GM21717 (cell line): ENCODE results near the gene CPEB4.

Experiments
- ATAC-seq: cut with Tn5 transposase; IDR thresholded peaks from one replicate; pipeline ENCODE4 v1.9.1; 2021; ENCODE audit warnings: mild to moderate bottlenecking, moderate library complexity; ENCODE audit not compliant: unreplicated experiment

Gene CPEB4

DNA sequence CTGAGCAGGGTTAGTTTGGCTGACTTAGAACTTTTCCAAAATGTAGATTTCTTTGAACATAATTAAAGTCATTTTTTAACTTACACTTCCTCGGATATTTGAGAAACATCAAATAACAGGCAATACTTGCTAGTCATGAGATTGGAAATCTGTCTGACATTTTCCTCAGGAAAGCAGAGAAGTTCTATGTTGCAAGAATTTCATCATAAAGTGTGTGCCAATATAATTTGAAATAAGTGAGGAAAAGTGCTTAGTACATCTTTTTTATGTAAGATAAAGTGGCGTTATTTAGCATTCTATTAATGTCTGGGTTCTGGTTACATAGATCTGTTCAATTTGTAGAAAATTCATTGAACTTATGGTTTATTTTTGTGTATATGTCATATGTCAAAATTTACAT, 52.1 kb downstream of the CPEB4 start:
- no peak for ATAC-seq

DNA sequence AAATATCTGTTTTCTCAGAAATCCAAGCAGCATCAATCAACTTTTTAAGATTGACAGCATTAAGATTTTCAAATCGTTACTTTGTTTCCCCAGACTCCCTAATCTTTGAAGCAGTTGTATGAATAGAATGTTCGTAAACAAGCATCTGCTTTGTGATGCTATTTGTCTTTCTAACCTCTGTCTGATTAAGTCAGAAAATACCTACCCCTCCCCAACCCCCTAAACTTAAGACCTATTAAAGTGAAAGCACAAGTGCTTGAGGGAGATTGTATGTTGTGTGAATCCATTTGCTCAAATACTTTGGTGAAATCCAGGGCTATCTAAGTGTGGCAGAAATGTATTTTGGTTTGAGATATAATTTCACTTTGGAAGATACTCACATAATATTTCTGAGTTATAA, 53.0 kb downstream of the CPEB4 start:
- ATAC-seq: no peak

DNA sequence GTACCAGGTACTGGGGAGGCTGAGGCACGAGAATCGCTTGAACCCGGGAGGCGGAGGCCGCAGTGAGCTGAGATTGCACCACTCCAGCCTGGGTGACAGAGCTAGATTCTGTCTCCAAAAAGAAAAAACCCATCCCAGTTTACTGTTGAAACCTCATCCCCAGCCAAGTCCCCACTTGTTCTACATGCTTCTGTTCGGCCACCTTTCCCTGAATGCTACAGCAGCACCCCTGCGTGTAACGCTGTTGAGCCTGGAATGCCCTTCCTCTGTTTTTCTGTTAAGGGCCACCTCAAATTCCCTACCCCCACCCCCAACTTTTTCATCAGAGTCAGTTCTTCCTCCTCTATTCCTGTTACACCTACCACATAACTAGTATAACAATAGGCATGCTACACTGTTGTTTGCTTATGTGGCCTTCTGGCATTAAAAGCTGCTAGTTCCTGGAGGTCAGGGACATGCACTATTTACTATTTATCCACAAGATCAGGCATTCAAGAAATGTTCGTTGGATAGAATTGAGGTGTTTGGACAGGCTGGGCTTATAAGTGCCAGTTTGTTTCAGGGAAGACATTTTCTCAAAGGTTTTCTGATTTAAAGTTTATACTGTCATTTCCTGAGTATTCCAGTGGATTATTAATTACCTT, 53.7 kb downstream of the CPEB4 start:
- no peak for ATAC-seq

DNA sequence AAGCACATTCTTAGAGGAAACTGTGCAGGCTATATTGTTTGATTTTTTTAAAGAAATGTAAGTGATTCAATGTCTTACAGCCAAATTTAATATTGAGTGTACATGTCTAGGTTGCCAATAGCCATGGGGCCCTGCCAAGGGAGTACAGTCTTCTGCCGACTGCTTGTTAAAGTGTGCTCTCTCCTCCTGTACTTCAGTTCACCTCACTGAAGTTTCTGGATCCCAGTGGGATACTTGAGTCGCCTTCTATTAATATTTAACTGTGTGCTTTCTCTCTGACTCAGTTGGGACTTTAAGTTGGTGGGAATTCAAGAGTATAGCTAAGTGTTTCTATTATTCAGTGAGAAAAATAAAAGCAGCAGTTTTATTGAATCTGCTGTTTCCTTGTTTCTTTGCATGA, 56.4 kb downstream of the CPEB4 start:
- ATAC-seq: no peak

DNA sequence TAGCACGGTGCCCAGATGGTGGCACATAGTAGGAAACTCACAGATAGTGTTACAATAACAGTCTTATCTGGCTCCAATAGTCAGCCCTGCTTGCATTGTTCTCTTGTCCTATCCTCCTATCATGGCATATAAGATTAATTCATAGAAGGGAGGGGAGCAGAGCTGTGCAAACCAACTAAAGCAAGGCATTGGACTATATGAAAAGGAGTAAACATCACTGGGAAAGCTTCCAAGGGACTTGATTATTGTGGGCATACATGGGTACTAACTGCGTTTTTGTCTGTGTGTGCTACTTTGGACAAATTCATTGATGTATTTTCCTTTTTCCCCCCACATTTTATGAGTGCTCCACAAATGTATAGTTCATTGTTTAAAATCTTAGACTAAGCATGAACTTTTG, 57.0 kb downstream of the CPEB4 start:
- no peak for ATAC-seq

DNA sequence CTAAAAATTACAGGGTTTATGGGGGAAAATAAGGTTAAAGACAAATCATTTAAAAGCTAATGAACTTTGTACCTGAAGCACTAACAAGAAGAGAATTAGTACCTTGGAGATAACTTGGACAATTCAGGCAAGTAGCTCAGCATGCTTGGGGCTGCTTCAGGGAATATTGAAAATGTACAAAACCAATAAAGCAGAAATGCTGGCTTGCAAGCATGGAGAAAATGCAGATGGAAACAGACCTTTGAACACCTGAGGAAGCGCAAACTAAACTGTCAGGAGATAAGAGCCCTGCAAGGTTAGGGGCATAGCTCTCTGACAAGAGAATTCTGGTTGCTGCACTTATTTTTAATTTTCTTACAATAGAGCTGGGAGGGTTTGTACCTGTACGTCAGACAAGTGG, 58.2 kb downstream of the CPEB4 start:
- no peak for ATAC-seq

DNA sequence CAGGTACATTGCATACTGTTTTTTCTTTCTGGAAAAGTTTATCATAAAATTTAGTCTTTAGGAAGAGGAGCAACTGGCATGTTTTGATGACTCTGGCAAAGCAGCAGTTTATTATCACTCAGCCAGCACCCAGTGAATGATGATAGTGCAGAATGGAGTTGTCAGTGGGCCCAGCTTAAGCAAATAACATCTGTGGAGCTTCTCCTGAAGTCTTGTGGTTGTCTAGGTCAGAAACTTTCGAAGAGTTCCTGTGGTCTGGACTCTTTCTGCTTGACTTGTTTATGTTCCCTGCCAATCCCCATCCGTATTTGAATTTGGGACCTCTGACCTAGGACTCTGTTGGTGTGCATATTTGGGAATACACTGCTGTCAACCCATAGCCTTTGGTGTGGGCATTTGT, 62.7 kb downstream of the CPEB4 start:
- ATAC-seq: no peak

DNA sequence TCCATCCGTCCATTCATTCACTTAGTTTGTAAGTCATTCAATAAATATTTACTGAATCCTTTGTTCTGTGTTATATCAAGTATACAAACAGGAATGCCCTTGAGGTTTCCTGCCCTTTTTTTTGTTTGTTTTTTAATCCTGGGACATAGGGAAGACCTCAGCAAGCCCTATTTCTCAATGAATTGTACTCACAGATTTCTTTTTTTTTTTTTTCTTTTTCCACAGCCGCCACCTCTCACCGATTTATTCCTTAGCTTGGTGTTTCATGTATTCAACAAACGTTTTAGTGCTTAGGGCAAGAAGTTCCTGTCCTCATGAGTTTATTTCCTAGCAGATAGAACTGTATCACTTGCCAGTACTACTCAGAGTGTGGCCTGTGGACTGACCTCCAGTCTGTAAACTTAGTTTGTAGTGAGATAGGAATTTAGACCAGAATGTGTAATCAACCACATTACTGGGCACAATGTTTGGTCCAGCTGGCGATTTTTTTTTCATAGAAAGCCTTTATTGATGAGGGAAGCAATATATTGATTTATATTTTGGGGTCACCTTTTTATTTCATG, 65.5 kb downstream of the CPEB4 start:
- ATAC-seq: no peak

DNA sequence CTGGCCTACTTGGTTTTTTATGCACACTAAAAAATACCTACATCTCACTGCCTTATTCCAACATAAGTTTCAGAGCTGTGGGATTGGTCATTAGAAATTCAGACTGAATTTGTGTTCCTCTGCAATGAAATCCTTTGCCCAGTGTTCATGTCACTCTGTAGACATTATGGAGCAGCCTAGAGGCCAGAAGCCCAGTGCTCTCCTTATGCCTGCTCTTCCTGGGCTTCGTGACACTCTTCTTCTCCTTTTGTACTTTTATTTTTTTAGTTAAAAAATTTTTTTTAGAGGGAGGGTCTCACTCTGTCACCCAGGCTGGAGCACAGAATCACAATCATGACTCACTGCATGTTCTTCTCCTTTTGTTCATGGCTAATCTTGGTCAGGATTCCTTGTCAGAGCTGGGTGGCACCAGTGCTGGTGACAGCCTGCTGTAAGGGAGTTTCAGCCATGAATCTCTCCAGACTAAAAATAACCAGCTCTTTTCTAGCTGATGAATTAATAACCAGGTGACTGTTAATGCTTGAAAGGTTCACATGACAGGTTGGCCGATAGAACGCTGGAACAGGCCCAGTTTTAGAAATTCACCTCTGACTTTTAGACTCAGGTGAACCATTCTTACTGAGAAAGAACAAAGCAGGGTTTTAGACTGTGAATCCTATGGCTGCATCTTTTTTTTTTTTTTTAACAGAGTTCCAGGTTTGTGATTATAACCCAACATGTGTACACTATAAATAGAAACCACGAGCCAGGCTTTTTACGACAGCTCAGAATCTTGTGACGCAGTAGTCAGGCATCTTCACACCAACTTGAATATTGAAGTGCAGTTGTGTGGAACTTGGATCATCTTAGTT, 66.7 kb downstream of the CPEB4 start:
- ATAC-seq: no peak

DNA sequence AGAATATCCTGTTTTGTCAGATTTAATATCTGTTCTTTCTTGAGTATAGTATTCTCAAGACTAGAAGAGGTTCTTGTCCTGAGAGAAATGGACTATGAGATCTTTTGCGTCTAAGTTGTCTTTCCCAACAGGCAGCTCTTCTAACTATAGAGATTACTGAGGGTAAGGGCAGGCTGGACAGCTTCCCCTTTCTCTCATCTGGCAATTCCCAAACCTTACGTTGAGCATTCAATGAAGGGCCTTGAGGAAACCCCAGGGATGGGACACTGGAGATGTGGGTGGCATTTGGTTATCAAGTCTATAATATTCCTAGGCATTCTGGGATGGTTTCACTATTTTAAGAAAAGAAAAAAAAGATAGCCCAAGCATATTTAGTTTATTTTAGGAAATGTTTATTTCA, 72.8 kb downstream of the CPEB4 start:
- ATAC-seq: no peak

DNA sequence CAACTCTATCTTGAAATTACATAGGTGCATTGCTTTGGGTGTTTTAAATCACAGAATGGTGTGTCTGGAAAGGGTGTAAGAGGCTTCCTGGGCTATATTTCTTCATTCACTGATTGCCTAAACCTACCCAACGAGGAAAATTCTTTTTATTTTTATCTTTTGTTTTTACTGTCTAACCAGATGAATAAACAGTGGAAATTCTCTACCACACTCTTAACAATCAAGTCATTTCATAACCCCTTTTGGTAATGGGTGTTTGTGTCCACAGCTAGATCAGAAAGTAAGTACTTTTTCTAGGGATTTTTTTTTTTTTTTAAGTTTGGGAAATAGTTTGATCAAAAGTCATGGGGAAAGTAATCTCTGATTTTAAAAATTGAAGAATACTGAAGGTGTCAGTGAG, 73.3 kb downstream of the CPEB4 start:
- ATAC-seq: no peak

DNA sequence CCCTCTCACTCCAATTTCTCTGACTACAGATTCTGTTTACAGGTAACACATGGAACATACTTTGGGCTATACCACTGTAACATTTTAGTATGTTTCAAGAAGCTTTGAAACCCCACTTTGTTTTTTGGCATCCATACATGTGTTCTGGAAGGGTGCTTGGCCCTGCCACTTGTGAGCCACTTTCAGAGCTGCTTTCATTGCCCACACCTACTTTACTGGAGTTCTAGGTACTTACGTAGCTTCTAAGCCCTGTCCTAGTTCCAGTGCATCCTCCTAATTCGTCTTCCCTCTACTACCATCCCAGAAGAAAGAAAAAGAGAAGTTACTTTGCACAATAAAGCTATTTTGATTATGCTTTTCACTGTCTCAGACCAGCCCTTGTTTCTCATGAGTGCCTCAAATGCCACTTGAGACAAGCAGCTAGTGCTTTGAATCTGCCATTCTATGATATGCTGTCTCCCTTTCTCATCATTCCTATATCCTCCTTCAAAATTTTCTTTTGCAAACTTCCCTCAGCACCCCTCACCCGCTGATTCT, 74.4 kb downstream of the CPEB4 start:
- ATAC-seq: no peak

DNA sequence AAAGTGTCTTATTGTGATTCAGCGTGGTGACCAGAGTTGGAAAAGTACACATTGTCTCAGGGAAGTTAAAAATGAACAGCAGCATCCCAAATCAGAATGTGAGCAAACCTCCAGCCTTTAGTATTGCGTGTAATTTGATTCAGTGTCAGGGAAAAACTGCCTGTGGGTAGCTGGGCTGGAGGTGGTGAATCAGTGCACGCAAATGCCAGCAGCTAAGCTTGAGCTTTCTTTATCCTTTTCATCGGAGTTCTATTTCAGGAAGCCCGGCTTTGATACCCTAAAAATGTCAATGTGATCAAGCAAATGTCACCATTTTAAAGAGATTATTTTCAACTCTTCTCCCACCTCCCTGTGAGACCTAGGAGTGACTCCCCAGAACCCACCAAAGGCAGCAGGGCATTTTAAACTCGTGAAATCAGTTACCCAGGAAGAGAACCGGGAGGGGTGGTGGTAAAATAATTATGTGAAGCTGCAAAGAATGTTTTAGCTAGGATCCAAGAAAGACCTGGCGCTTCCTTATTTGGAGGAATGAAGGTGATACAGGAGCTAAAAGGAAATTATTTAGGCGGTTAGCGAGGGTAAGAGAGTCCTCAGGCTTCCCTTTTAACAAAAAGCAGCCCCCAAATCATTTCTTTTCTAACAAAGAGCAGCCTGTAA, 75.2 kb downstream of the CPEB4 start:
- no peak for ATAC-seq

DNA sequence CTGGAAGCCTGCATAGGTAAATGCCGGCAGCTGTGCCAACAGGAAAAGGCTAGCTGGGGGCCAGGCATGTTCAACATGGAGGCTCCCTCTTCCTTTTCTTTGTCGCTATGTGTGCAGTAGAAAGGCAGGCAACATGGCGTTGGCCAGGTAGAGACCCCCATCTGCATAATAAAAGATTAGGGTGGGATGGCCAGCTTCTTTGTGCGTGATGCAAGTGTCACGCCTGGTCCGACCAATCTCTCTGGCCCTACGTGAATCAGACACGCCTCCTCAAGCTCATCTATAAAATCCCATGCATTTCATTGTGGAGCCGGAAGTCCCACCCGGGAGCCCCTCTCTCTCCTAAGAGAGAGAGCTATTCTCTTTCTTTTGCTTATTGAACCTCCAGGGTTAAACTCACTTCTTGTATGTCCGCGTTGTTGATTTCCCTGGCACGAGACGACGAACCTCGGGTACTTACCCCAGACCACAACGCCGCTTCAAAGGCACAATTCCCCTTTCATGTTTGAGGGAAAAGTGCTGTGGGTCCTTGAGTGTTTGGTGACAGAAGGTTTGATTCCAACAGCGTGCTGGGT, 75.8 kb downstream of the CPEB4 start:
- no peak for ATAC-seq

DNA sequence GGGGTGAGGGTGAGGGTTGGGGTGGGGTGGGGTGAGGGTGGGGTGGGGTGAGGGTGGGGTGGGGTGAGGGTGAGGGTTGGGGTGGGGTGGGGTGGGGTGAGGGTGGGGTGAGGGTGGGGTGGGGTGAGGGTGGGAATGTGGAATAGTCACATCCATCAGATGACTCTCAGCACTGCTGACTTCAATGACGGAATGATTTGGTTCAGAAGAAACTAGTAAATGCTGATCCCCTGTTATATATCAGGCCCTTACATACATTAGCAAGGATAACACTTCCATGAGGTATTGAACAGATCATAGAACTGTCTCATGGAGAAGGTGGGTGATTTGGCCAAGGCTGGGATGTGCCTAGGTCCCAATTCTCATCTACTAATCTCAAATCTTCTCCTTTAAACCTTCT, 76.4 kb downstream of the CPEB4 start:
- no peak for ATAC-seq

DNA sequence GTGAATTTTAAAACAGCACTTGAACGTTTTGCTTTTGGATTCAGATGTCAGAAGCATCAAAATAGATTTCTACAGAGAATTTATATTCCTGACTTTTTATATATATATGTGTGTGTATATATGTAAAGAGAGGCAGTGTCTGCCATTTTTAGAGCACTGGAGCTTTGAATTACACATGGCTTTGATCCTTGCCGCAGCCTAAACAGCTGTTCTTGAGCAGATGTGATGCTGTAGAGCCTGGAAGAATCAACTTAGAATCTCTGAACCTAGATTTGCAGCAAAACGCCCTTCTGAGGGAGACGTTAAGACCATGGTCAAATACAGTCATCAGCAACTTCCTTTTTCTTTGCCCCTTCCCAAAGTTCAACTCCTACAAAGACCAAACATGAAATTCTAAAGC, 79.1 kb downstream of the CPEB4 start:
- no peak for ATAC-seq

DNA sequence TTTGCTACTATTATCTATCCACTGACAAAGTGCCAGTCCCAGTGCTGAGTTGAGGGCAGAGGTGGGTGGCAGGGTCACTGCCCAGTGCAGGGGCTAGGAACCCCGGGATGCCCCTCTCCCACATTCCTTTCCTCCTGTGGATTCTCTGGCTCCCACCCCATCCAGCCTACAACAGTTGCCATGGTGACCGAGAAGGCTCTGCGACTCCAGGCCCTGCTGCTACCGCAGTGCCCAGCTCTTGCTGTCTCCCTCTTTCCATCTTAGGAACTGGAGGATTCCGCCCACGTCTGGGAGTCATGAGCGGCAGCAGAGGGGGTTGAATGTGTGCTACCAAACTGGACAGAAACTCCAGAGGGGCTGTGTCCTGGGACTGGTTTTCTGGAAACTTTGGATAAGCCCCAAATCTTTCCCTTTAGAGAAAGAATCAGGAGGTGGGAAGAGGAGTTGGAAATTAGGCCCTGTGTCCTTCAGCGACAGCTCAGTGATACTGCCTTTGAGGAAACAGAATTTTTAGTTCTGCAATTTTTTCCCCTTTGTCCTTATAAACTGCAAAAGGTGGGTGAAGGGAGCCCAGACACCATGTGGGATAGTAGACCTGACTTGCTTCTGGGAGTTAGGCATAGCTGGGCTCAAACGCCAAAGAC, 80.1 kb downstream of the CPEB4 start:
- no peak for ATAC-seq

DNA sequence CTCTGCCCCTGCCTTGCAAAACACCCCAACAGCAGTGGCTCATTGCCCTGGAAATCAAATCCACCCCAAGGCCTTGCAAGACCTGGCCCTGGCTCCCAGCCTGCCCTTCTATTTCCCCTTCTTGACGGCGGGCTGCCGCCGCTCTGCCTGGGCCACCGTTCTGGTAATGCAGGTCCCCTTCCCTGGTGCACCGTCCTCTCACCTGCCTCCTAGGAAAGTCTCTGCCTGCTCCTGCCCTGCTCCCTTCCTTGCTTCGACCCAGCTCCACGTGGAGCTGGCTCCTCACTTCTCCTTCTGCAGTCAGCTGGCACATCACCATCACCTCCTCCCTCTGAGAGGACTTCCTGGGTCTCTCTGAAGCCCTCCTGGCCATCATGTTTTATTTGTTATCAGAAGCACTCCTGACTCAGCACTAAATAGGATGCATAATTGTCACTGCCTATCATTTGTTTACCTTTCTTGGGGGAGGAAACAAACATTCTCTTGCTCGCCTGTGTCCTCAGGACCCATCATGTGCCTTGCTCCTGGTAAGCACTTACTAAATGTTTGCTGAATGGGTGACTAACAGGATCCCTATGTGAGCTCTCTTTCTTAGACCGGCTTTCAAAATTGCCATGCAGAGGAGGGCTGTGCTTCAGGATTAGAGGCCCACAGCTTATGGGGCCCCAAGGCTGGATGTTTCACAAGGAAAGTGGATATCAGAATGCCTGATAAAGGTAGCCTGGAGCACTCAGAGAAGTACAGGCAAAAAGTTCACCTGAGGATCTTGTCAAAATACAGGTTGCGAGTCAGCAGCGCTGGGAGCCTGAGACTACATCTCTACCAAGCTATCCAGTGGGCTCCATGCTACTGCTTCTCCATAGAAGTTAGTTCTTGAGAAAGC, 81.3 kb downstream of the CPEB4 start:
- no peak for ATAC-seq

DNA sequence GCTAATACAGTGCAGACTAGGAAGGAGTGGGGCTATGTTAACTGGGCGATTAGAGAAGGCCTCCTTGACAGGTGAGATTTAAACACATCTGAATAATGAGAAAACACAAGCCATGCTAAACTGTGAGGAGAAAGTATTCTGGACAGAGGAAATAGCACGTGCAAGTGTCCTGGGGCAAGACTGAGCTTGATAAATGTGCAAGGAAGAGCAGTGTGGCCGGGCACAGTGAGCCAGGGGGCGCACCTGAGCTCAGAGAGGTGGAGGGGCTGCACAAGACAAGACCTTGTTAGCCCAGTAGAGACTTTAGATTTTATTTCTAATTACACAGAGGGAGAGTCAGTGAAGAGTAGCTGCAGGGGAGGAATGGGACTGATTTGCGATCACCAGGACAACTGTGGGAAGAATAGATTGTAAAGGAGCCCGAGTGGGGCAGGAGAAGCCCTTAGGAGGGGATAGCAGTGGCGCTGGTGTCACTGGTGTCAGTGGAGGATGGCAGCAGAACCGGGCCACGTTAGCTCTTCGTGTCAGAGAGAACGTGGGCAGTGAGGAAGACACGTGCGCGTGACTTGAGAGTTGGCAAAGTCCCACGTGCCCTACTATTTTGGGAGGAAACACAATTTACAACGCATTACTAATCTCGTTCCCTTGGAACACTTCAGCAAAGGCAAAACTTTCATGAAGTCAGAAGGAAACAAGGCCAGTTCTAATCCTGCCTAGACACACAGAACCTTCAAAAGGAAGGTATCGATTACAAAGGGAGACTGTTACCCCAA, 82.9 kb downstream of the CPEB4 start:
- ATAC-seq: no peak
